Measurements from ENCODE around the gene WDR4.

DNA sequence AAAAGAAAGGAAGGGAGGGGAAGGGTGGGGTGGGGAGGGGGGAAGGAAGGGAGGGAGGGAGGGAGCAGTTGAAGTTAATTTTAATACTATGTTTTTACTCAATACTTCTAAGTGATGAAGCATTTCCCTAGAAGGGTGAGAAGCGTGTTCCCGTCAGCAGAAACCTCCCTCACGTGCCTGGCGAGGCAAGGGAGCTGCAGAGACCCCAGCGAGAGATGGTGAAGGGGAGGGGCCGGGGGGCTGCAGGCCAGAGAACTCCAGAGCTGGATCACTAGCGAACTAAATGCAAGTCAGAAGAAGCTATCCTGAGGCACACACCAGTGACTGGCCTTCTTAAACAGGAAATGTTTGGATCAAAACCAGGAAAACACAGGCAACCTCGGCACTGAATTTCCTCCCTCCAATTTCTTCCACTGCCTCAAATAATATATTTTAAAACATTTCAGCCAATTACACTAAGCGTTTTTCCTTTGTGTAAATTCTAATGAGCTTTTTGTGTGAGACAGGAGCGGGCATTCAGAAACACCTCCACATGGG lies 18.0 kb downstream of the WDR4 start:
- TF ChIP-seq CTCF (IDR thresholded peaks at IDR 0.05) (no peak), POLR2A (IDR thresholded peaks at IDR 0.05) (no peak)
